ENCODE measurements around the gene SPACA4. TPM values are rescaled to one million over a fixed set of nuclear protein-coding genes. Genes with fewer than 3 reads are reported as not detected.
"Not testable (repeated sequence)": the region's sequence is repeated elsewhere in the genome, so short reads cannot be mapped to it uniquely, and the experiment has no call there.

Gene SPACA4
- total RNA-seq, 1 donor from 2014 or later: not detected

- H4K20me1 ChIP-seq (ENCODE audit: low read depth): peaks cover 39% of the 10 kb centered on the region
- no peak overlapping the region for H2AFZ ChIP-seq (replicated peaks)
- Mint-ChIP-seq H3K9me3 (no peaks in the 10 kb centered on the region), H3K27ac (no peak overlapping the region), H3K4me1 (peaks cover 55% of the 10 kb centered on the region), H3K4me3 (peak overlapping the region; percentile 69), H3K27me3 (ENCODE audit: insufficient read depth, low read depth) (peaks cover 4% of the 10 kb centered on the region), H3K36me3 (peaks cover 2% of the 10 kb centered on the region)
- peak overlapping the region; percentile 70 for H3K4me2 ChIP-seq
- H3K79me2 ChIP-seq (ENCODE audit: low read depth): peaks cover 10% of the 10 kb centered on the region
- H3K27ac ChIP-seq: peak overlapping the region; percentile 42
- peak overlapping the region; percentile 37 for H3K4me3 ChIP-seq
- peaks cover 23% of the 10 kb centered on the region for H3K4me1 ChIP-seq
- TF ChIP-seq CTCF (IDR thresholded peaks at IDR 0.05) (peak; percentile 33), EZH2phosphoT487 (IDR thresholded peaks at IDR 0.05) (no peak), EZH2 (IDR thresholded peaks at IDR 0.05) (peak; percentile 30)
- no peak overlapping the region for H3K9ac ChIP-seq
- no peaks in the 10 kb centered on the region for H3K9me3 ChIP-seq (ENCODE audit: low read depth)
- DNase-seq (ENCODE audit: low spot score): peak; percentile 80
- H3K27me3 ChIP-seq: no peaks in the 10 kb centered on the region
- peaks cover 49% of the 10 kb centered on the region for H3F3A ChIP-seq (ENCODE audit: low read depth)
- no peaks in the 10 kb centered on the region for H3K36me3 ChIP-seq
These were observed 23.9 kb downstream of the SPACA4 start for GRCh38 chr19:48630296-48631063.

- Mint-ChIP-seq H3K9me3 (no peaks in the 10 kb centered on the region), H3K4me1 (peaks cover 57% of the 10 kb centered on the region), H3K27me3 (ENCODE audit: insufficient read depth, low read depth) (peaks cover 4% of the 10 kb centered on the region), H3K4me3 (peak overlapping the region; percentile 50), H3K36me3 (peaks cover 2% of the 10 kb centered on the region), H3K27ac (no peak overlapping the region)
- Histone ChIP-seq H4K20me1 (ENCODE audit: low read depth) (peaks cover 36% of the 10 kb centered on the region), H3K4me3 (peak overlapping the region; percentile 37), H3K9me3 (ENCODE audit: low read depth) (no peaks in the 10 kb centered on the region), H3K27me3 (no peaks in the 10 kb centered on the region), H2AFZ (replicated peaks) (no peak overlapping the region), H3K79me2 (ENCODE audit: low read depth) (peaks cover 9% of the 10 kb centered on the region), H3K36me3 (no peaks in the 10 kb centered on the region), H3F3A (ENCODE audit: low read depth) (peaks cover 54% of the 10 kb centered on the region), H3K9ac (no peak overlapping the region), H3K4me1 (peaks cover 23% of the 10 kb centered on the region), H3K27ac (no peak overlapping the region), H3K4me2 (peak overlapping the region; percentile 70)
- TF ChIP-seq EZH2phosphoT487 (IDR thresholded peaks at IDR 0.05) (no peak), CTCF (IDR thresholded peaks at IDR 0.05) (no peak), EZH2 (IDR thresholded peaks at IDR 0.05) (no peak)
- DNase-seq (ENCODE audit: low spot score): no peak
These were observed 24.7 kb downstream of the SPACA4 start for GRCh38 chr19:48631225-48631624.

- H3K27me3 ChIP-seq; H3K36me3 ChIP-seq; H3K4me3 ChIP-seq; H3K27ac Mint-ChIP-seq; H3K27me3 Mint-ChIP-seq (ENCODE audit: insufficient read depth, low read depth); H3K36me3 Mint-ChIP-seq; H3K27ac ChIP-seq; H3K4me2 ChIP-seq; H2AFZ ChIP-seq (replicated peaks); H3K9me3 Mint-ChIP-seq; H3K9ac ChIP-seq; H3K9me3 ChIP-seq (ENCODE audit: low read depth); DNase-seq (ENCODE audit: low spot score); H3K79me2 ChIP-seq (ENCODE audit: low read depth): not testable (repeated sequence)
- Mint-ChIP-seq H3K4me1 (peaks cover 57% of the 10 kb centered on the region), H3K4me3 (peak overlapping the region; percentile 54)
- peaks cover 35% of the 10 kb centered on the region for H4K20me1 ChIP-seq (ENCODE audit: low read depth)
- H3K4me1 ChIP-seq: peaks cover 23% of the 10 kb centered on the region
- peaks cover 65% of the 10 kb centered on the region for H3F3A ChIP-seq (ENCODE audit: low read depth)
These were observed 25.7 kb downstream of the SPACA4 start for GRCh38 chr19:48632286-48632685.

DNA sequence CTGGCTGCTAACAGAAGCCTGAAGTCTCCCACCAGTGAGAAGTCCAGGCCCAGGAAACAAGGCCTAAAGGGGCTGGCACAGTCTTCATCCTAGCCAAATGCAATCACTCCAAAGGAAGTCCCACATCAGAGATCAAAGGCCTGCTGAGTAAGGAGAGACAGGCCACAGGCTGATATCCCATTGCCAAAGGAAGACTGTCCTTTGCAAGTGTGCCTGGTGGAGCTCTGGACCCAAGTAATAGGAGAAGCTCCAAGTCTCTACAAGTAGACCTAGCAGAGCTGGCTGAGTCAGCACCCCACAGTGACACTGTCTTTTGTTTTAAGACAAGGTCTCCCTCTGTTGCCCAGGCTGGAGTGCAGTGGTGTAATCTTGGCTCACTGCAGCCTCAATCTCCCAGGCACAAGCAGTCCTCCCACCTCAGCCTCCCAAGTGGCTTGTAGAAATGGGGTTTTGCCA, 26.2 kb downstream of the SPACA4 start:
- Histone ChIP-seq H3K79me2 (ENCODE audit: low read depth) (peaks cover 10% of the 10 kb centered on the region), H3K9ac (no peak overlapping the region), H3K4me3 (no peak overlapping the region), H3K9me3 (ENCODE audit: low read depth) (no peaks in the 10 kb centered on the region), H2AFZ (replicated peaks) (no peak overlapping the region), H3F3A (ENCODE audit: low read depth) (peaks cover 67% of the 10 kb centered on the region), H4K20me1 (ENCODE audit: low read depth) (peaks cover 35% of the 10 kb centered on the region), H3K4me2 (no peak overlapping the region), H3K27me3 (no peaks in the 10 kb centered on the region), H3K27ac (no peak overlapping the region), H3K36me3 (no peaks in the 10 kb centered on the region), H3K4me1 (peaks cover 23% of the 10 kb centered on the region)
- Mint-ChIP-seq H3K4me1 (peaks cover 58% of the 10 kb centered on the region), H3K27me3 (ENCODE audit: insufficient read depth, low read depth) (peaks cover 7% of the 10 kb centered on the region), H3K36me3 (peaks cover 2% of the 10 kb centered on the region), H3K4me3 (peak overlapping the region; percentile 54), H3K9me3 (no peaks in the 10 kb centered on the region), H3K27ac (no peak overlapping the region)
- TF ChIP-seq EZH2 (IDR thresholded peaks at IDR 0.05): no peak
- no peak for TF ChIP-seq CTCF (IDR thresholded peaks at IDR 0.05)
- no peak for TF ChIP-seq EZH2phosphoT487 (IDR thresholded peaks at IDR 0.05)
- DNase-seq (ENCODE audit: low spot score): no peak

Data from neural progenitor cell (in vitro differentiated cells).